GM15510 (cell line): ENCODE results near the gene DPPA3.

ENCODE experiments used
- POLR2A ChIP-seq: IDR thresholded peaks from 3 replicates; pipeline ENCODE4 v1.6.1; 2011; ENCODE audit warnings: borderline replicate concordance; ENCODE audit not compliant: insufficient read length; ENCODE audit errors: extremely low read depth

DPPA3 gene

DNA sequence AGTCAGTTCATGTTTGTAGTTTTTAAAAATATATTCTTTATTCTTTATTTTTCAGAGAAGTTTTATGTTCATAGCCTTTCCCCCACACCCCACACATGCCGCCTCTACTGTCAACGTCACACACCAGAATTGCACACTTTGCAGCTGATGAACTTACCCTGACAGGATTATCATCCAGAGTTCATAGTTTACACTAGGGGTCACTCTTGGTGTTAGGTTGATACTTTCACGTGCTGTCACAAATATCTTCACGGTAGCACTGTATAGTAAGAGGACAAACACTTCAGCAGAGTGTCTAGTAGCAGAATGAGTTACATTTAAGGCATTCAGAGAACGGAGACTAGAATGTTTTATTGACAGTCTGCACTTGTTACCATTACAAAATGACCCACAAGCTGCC is 5.1 kb downstream of the DPPA3 start:
- TF ChIP-seq POLR2A, result no peak

DNA sequence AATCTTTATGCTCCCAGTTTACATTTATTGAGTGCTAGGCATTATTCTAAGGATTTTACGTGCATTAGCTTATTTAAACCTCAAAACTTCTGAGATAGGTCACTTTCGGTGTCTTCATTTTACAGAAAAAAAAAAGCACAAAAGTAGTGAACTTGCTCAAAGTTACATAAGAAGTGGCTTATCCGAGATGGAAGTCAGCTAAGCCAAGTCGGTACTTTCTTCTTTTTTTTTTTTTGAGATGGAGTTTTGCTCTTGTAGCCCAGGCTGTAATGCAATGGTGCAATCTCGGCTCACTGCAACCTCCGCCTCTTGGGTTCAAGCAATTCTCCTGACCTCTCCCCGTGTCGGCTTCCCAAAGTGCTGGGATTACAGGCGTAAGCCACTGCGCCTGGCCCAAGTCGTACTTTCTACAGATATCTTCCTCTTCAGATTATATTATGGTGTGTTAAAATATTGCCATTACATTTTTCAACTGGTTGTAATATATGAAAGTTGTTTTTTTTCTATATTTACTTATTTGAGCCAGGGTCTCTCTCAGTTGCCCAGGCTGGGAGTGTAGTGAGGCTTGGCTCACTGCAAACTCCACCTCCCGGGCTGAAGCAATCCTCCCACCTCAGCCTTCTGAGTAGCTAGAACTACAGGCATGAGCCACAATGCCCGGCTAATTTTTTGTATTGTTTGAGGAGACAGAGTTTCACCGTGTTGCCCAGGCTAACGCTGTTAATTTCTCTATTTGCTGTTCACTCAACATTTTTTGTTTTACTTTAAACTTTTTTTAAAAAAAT is 8.9 kb downstream of the DPPA3 start:
- TF ChIP-seq POLR2A, result no peak

DNA sequence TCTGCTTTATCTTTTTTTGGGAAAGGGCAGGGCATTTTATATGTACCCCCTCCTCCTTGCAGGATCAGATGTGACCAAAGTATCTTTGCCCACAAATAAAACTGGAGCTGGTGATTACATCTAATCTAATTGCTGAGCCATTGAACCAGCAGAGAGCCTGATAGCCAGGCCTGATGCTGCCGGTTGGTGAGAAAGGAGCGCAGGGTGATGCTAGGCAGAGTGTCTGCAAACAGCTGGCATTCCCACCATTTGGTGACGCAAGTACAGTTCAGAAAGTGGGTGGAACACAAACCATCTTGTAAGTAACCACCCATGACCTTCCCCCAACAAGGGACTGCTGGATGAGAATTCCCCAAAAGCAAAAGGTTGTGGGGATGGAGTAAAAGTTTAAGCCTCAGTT is 12.7 kb downstream of the DPPA3 start:
- no peak for TF ChIP-seq POLR2A

DNA sequence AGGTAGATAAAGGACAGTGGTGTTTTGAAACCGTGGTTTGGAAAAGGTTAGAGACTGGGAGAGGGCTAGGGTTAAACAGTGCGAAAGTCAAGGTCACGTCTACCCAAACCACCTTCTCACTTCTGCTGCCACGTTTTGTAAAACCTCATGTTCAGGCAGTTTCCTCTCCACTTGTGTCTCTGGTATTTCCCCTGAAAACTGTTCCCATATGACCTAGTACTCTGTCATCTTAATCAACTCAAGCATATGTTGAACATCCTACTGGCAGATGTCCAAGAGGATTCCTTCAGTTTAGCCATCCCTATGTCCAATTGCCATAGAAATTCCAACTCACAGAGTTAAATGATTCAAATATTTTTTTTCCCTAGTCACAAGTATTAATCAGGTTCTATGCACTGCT is 18.5 kb downstream of the DPPA3 start:
- TF ChIP-seq POLR2A, result no peak

DNA sequence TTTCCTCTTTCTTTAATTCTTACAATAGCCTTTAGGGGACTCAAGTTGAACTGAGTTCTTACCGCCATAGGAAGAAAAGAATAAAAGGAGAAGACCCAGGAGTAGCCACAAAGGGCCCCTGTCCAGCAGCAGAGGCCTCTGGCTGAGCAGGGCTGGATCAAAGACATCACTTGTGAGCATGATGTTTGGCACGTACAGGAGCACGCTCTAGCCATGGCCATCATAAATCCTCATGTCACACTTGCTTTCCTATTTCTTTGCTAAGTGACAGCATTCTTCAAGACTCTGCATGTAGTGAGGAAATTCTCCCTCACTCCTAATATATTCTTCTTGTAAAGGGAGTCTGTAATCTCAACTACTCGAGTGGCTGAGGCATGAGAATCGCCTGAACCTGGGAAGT is 20.3 kb downstream of the DPPA3 start:
- no peak for TF ChIP-seq POLR2A

DNA sequence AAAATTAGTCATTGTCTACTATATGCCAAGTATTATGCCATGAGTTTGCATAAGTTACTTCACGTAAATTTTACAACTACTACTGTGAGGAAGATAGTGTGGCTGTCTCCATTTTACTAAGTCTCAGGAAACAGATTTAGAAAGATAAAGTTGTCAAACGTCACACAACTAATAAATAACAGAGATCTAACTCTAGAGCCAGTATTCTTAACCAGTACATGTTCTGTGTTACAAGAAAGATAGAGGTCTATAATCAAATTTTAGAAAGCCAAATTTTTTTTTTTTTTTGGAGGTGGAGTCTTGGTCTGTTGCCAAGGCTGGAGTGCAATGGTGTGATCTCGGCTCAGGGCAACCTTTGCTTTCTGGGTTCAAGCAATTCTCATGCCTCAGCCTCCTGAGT is 21.8 kb downstream of the DPPA3 start:
- no peak for TF ChIP-seq POLR2A

DNA sequence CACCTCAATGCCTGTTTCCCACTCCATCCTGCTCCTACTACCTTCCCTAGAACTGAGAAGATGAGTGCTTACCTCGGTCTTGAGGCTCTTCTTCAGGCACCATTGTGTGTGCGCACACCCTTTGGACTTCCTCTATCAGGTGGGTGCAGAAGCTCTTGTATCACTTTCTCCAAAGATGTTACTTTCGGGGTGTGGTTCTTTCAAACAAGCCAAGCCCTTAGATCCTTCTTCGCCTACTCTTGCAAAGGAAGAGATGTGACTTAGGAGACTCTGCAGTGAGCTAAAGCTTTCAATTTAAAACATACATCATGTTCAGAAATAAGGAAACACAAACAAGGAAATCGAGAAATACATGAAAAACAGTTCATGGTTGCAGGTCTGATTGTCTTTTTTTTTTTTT is 36.0 kb downstream of the DPPA3 start, which contains the start of gene CLEC4C:
Gene CLEC4C (minus strand): TSS at position 130 of the 400 bp plus-strand sequence. CDS start 27 bp downstream, at position 103.
- no peak for TF ChIP-seq POLR2A

DNA sequence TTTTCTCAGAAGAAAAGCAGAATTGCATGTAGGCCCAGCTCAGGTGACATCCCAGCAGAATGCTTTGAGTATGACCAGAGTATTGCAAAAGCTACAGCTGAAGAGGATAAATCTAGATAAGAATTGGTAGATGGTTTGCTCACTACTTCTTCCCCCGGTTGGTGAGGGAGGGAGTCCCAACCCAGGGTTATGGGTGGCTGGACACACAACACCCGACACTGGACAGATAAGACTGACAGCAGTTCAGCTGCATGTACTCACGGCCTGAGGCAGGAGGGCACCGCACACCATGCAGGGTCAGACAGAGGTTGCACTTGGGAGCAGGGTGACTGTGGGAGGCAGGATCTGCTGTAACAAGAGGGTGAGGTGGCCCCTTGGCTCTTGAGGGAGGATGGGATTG is 37.6 kb downstream of the DPPA3 start:
- no peak for TF ChIP-seq POLR2A

DNA sequence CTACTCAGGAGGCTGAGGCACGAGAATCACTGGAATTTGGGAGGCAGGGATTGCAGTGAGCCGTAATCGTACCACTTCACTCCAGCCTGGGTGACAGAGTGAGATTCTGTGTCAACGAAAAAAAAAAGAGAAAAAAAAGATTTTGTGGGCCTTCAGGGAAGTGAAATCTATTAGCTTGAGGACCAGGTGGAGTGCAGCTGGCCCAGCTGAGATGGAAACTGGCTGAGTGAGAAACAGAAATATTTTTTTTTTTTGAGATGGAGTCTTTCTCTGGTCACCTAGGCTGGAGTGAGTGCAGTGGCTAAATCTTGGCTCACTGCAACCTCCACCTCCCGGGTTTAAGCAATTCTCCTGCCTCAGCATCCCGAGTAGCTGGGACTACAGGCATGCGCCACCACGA is 38.2 kb downstream of the DPPA3 start:
- no peak for TF ChIP-seq POLR2A

DNA sequence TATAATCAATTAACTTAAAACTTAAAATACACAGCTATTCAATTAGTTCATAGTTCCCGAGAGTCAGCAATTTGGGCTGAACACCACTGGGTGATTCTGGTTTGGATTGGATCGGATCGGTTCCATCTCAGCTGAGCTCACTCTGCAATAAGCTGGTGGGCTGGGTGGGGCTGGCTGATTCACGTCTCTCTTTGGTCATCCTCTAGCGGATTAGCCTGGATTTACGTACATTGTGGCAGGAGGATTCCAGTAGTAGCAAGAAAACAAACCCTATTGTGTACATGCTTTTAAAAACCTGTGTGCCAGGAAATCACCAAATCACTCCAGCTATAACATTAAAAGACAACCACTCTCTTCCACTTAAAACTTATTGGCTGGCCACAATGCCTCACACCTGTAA is 39.1 kb downstream of the DPPA3 start:
- no peak for TF ChIP-seq POLR2A

DNA sequence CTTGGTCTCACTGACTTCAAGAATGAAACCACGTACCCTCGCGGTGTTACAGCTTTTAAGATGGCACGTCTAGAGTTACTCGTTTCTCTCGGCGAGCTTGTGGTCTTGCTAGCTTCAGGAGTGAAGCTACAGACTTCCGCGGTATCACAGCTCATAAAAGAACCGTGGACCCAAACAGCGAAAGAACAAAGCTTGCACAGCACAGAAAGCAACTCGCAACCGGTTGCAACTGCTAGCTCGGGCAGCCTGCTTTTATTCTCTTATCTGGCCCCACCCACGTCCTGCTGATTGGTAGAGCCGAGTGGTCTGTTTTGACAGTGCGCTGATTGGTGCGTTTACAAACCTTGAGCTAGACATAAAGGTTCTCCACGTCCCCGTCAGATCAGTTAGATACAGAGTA is 40.2 kb downstream of the DPPA3 start:
- no peak for TF ChIP-seq POLR2A

DNA sequence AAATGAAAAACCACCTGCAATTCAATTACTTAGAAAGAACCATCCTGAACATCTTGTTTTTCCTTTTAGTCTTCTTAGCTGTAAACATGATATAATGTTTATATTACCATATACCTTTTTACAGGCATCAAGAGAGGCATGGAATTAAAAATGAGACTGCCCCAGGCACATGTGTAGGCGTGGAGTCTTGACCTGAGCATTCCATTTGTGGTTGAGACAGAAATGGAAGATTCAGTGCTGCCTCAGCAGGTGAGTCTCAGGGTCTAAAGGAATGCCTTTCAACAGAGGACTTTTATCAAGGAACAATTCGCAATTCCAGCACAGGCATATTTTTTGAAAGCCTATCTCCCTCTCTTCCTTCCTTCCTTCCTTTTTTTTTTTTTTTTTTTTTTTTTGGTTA is 45.8 kb downstream of the DPPA3 start:
- no peak for TF ChIP-seq POLR2A

DNA sequence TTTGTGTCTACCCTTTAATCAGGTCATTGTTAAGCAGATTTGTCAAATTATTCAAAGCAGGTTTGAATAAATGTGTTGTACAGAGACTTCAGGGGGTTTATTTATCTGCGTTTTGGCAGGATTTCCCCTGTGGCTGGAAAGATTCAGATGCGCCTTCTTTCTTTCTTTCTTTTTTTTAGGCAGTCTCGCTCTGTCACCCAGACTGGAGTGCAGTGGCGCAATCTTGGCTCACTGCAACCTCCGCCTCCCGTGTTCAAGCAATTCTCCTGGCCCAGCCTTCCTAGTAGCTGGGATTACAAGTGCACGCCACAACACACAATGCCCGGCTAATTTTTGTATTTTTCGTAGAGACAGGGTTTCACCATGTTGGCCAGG is 47.5 kb downstream of the DPPA3 start:
- no peak for TF ChIP-seq POLR2A
